Fibroblast of lung (primary cell): ENCODE measurements around the gene NEK10.

Experiments used
- EZH2 ChIP-seq: IDR thresholded peaks from 2 replicates; pipeline ENCODE4 v1.5.1; 2012; ENCODE audit warnings: low read length, control low read depth, mild to moderate bottlenecking; ENCODE audit errors: missing control alignments
- TF ChIP-seq, protein P1 (sequence below), 2 donors: IDR thresholded peaks in 1 of 2; conservative IDR thresholded peaks in 1 of 2; 1 replicate in 1 of 2; 2 replicates in 1 of 2; pipeline ENCODE4 v1.5.1; 2011 to 2012; ENCODE audit warnings: low read length in 2 of 2, control low read depth in 1 of 2, inconsistent platforms in 1 of 2, low read depth in 1 of 2, mild to moderate bottlenecking in 1 of 2

DNA sequence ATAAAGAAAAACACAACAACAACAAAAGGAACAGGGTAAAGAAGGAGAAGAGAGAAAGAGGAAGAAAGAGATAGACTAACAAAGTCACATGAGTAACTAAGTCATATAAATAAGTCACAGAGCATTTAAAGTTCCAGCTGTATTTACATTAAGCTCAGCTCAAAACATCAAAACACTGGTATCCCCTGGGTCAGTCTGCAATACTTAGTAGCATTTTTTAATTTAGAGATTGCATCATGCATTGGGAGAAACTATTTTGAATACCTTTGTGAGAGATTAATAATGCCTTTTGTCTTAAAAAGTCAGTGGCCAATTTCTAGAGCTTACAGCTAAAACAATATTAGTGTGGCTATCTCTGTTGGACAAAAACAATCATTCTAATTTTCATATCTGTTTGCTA is 78.4 kb downstream of the NEK10 start:
- TF ChIP-seq, protein P1, sequence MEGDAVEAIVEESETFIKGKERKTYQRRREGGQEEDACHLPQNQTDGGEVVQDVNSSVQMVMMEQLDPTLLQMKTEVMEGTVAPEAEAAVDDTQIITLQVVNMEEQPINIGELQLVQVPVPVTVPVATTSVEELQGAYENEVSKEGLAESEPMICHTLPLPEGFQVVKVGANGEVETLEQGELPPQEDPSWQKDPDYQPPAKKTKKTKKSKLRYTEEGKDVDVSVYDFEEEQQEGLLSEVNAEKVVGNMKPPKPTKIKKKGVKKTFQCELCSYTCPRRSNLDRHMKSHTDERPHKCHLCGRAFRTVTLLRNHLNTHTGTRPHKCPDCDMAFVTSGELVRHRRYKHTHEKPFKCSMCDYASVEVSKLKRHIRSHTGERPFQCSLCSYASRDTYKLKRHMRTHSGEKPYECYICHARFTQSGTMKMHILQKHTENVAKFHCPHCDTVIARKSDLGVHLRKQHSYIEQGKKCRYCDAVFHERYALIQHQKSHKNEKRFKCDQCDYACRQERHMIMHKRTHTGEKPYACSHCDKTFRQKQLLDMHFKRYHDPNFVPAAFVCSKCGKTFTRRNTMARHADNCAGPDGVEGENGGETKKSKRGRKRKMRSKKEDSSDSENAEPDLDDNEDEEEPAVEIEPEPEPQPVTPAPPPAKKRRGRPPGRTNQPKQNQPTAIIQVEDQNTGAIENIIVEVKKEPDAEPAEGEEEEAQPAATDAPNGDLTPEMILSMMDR (conservative IDR thresholded peaks at IDR 0.05 in 1 of 2, IDR thresholded peaks at IDR 0.05 in 1 of 2; ENCODE audit: low read depth in 1 of 2, low read length in 2 of 2), result no peak
- no peak for TF ChIP-seq EZH2
